ENCODE data around the gene RAX2.

The RAX2 gene

DNA sequence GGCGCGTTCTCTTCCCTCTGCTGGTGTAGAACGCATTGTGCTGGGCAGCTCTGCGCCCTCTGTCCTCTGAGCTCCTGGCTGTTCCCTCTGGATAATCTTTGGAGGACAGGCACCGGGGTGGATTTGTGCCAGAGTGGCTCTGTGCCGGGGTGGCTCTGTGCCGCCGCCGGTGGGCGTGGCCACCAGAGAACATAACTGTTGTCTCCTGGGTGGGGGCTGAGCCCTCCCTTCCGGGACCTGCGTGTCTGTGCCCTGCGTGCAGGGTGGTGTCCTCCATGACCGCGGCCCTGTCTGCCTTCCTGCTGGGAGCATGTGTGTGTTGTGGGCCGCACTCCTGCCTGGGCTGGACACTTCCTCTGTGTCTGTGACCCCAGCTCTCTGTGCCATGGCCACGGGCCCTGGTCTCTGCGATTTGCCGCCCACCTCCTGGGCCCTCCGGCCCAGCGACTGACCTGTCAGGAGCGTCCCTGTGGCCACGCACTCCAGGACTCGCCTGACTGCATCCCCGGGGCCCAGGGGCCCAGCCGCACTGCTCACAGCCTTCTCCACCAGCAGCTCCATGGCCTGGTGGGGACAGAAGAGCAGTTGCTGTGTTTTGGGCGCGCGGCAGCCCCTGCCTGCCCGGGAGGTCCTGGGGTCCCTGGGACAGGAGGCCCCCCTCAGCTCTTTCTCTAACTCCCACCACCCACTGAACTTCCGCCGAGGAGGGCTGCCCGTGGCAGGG lies 36.6 kb upstream of the RAX2 start:
- no peaks in the 10 kb centered on the region for H3K79me2 ChIP-seq (ENCODE audit: insufficient read depth, low read length)
- no peaks in the 10 kb centered on the region for H3K36me3 ChIP-seq (ENCODE audit: insufficient read depth, low read length)
- H4K20me1 ChIP-seq (ENCODE audit: insufficient read depth, low read length, poor library complexity, severe bottlenecking) = no peaks in the 10 kb centered on the region
- H3K9me2 ChIP-seq (replicated peaks; ENCODE audit: low read depth, low read length) = no peaks in the 10 kb centered on the region
- H3K4me1 ChIP-seq (ENCODE audit: insufficient read depth, low read length, poor library complexity, severe bottlenecking) = peaks cover 52% of the 10 kb centered on the region
- H3K4me3 ChIP-seq (ENCODE audit: low read length, poor library complexity, severe bottlenecking) = no peak overlapping the region
- H3K9me3 ChIP-seq (ENCODE audit: insufficient read depth, low read depth, low read length) = no peaks in the 10 kb centered on the region
- TF ChIP-seq, protein P1, sequence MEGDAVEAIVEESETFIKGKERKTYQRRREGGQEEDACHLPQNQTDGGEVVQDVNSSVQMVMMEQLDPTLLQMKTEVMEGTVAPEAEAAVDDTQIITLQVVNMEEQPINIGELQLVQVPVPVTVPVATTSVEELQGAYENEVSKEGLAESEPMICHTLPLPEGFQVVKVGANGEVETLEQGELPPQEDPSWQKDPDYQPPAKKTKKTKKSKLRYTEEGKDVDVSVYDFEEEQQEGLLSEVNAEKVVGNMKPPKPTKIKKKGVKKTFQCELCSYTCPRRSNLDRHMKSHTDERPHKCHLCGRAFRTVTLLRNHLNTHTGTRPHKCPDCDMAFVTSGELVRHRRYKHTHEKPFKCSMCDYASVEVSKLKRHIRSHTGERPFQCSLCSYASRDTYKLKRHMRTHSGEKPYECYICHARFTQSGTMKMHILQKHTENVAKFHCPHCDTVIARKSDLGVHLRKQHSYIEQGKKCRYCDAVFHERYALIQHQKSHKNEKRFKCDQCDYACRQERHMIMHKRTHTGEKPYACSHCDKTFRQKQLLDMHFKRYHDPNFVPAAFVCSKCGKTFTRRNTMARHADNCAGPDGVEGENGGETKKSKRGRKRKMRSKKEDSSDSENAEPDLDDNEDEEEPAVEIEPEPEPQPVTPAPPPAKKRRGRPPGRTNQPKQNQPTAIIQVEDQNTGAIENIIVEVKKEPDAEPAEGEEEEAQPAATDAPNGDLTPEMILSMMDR (conservative IDR thresholded peaks at IDR 0.05; ENCODE audit: low read length) = no peak
- TF ChIP-seq EZH2phosphoT487 (IDR thresholded peaks at IDR 0.05; ENCODE audit: borderline replicate concordance) = no peak
- no peak overlapping the region for H3K9ac ChIP-seq (ENCODE audit: low read depth, low read length, poor library complexity, severe bottlenecking)
- no peaks in the 10 kb centered on the region for H3K27me3 ChIP-seq (ENCODE audit: insufficient read depth, low read length, poor library complexity, severe bottlenecking)
- no peak overlapping the region for H2AFZ ChIP-seq (ENCODE audit: low read length)
- H3K4me2 ChIP-seq (ENCODE audit: low read depth, low read length, poor library complexity, severe bottlenecking) = no peak overlapping the region
- no peaks in the 10 kb centered on the region for H3F3A ChIP-seq (ENCODE audit: low read depth)

DNA sequence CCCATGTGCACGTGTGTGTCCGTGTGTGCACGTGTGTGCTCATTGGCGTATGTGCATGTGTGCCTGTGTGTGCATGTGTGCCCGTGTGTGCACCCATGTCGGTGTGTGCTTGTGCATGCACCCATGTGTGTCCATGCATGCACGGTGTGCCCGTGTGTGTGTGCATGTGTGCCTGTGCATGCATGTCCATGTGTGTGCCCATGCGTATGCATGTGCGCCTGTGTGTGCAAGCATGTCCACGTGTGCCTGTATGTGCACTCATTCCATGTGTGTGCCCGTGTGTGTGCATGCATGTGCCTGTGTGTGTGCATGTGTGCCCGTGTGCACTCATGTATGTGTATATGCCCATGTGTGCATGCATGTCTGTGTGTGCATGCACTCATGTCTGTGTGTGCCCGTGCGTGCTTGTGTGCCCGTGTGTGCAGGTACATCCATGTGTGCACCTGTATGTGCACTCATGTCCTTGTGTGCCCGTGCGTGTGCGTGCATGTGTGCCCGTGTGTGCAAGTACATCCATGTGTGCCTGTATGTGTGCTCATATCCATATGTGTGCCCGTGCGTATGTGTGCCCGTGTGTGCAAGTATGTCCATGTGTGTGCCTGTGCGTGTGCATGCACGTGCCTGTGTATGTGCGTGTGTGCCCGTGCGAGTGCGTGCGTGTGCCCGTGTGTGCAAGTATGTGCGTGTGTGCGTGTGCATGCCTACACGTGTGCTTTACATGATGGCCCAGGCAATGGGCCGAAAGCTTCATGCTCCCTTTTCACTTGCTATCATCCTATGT lies 35.7 kb upstream of the RAX2 start:
- H3K9me3 ChIP-seq (ENCODE audit: insufficient read depth, low read depth, low read length) = no peaks in the 10 kb centered on the region

DNA sequence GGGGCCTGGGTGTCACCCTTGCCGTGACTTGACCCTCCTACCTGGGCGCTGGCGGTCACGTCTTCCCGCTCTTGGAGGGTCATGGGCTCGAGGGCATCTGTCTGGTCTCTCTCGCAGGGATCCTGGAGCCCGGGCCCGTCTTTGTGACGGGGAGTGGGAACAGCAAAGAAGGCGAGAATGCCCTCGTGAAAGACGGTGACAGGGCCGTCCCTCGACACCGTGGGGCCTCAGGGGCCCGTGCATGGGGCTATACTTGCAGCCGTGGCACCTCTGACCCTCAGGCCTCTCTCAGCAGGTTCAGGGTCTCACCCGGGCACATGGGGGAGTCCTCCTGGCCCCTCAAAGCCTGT lies 35.1 kb upstream of the RAX2 start:
- H4K20me1 ChIP-seq (ENCODE audit: insufficient read depth, low read length, poor library complexity, severe bottlenecking) = no peaks in the 10 kb centered on the region
- H3K9ac ChIP-seq (ENCODE audit: low read depth, low read length, poor library complexity, severe bottlenecking) = no peak overlapping the region
- no peaks in the 10 kb centered on the region for H3K79me2 ChIP-seq (ENCODE audit: insufficient read depth, low read length)
- H3K9me3 ChIP-seq (ENCODE audit: insufficient read depth, low read depth, low read length) = no peaks in the 10 kb centered on the region
- H3K4me1 ChIP-seq (ENCODE audit: insufficient read depth, low read length, poor library complexity, severe bottlenecking) = peaks cover 40% of the 10 kb centered on the region
- no peaks in the 10 kb centered on the region for H3K9me2 ChIP-seq (replicated peaks; ENCODE audit: low read depth, low read length)
- H2AFZ ChIP-seq (ENCODE audit: low read length) = no peak overlapping the region
- H3K36me3 ChIP-seq (ENCODE audit: insufficient read depth, low read length) = no peaks in the 10 kb centered on the region
- H3K27me3 ChIP-seq (ENCODE audit: insufficient read depth, low read length, poor library complexity, severe bottlenecking) = no peaks in the 10 kb centered on the region
- no peak overlapping the region for H3K4me2 ChIP-seq (ENCODE audit: low read depth, low read length, poor library complexity, severe bottlenecking)
- no peak overlapping the region for H3K4me3 ChIP-seq (ENCODE audit: low read length, poor library complexity, severe bottlenecking)
- no peaks in the 10 kb centered on the region for H3F3A ChIP-seq (ENCODE audit: low read depth)
- TF ChIP-seq, protein P1 (conservative IDR thresholded peaks at IDR 0.05; ENCODE audit: low read length) = no peak
- TF ChIP-seq EZH2phosphoT487 (IDR thresholded peaks at IDR 0.05; ENCODE audit: borderline replicate concordance) = no peak

More for the DNA sequence above, 35.7 kb upstream of the RAX2 start:
- H3K9me2 ChIP-seq (replicated peaks; ENCODE audit: low read depth, low read length) = no peaks in the 10 kb centered on the region
- TF ChIP-seq, protein P1 (conservative IDR thresholded peaks at IDR 0.05; ENCODE audit: low read length) = no peak
- no peak for TF ChIP-seq EZH2phosphoT487 (IDR thresholded peaks at IDR 0.05; ENCODE audit: borderline replicate concordance)
- no peaks in the 10 kb centered on the region for H3F3A ChIP-seq (ENCODE audit: low read depth)
- H3K36me3 ChIP-seq (ENCODE audit: insufficient read depth, low read length) = no peaks in the 10 kb centered on the region
- no peak overlapping the region for H3K4me3 ChIP-seq (ENCODE audit: low read length, poor library complexity, severe bottlenecking)
- no peaks in the 10 kb centered on the region for H3K79me2 ChIP-seq (ENCODE audit: insufficient read depth, low read length)
- H4K20me1 ChIP-seq (ENCODE audit: insufficient read depth, low read length, poor library complexity, severe bottlenecking) = no peaks in the 10 kb centered on the region
- H3K4me1 ChIP-seq (ENCODE audit: insufficient read depth, low read length, poor library complexity, severe bottlenecking) = peaks cover 44% of the 10 kb centered on the region
- H3K9ac ChIP-seq (ENCODE audit: low read depth, low read length, poor library complexity, severe bottlenecking) = no peak overlapping the region
- H2AFZ ChIP-seq (ENCODE audit: low read length) = no peak overlapping the region
- no peaks in the 10 kb centered on the region for H3K27me3 ChIP-seq (ENCODE audit: insufficient read depth, low read length, poor library complexity, severe bottlenecking)
- H3K4me2 ChIP-seq (ENCODE audit: low read depth, low read length, poor library complexity, severe bottlenecking) = no peak overlapping the region

Measured in Loucy (cell line).